ENCODE measurements around the gene HRH3.

The HRH3 gene

DNA sequence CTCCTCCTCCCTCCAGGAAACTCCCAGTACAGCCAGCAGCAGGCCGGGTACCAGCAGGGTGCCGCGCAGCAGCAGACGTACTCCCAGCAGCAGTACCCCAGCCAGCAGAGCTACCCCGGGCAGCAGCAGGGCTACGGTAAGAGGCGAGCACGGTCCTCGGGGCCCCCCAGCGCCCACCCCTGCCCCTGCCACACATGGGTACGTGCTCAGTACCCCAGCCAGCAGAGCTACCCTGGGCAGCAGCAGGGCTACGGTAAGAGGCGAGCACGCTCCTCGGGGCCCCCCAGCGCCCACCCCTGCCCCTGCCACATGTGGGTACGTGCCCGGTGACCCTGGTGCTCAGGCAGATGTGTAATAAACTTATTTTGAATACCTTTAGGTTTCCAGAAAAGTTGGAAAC, 47.4 kb downstream of the HRH3 start:
- Histone ChIP-seq H3K9me2 (replicated peaks; ENCODE audit: insufficient read depth, low read length) (no peaks in the 10 kb centered on the region), H3K36me3 (ENCODE audit: low read length) (no peaks in the 10 kb centered on the region), H3K27ac (ENCODE audit: low read depth, low read length) (no peak overlapping the region), H2AFZ (ENCODE audit: low read depth, low read length, severe bottlenecking) (no peak overlapping the region), H3K9ac (ENCODE audit: low read length) (no peak overlapping the region), H4K20me1 (ENCODE audit: low read depth, low read length) (no peaks in the 10 kb centered on the region), H3K4me3 (ENCODE audit: insufficient read depth, low read length, poor library complexity, severe bottlenecking) (no peak overlapping the region), H3K79me2 (ENCODE audit: insufficient read depth, low read length) (no peaks in the 10 kb centered on the region), H3K9me3 (ENCODE audit: insufficient read depth, low read length) (no peaks in the 10 kb centered on the region), H3K27me3 (ENCODE audit: low read length) (no peaks in the 10 kb centered on the region), H3K4me2 (ENCODE audit: low read depth, low read length, poor library complexity, severe bottlenecking) (no peak overlapping the region), H3F3A (ENCODE audit: insufficient read depth) (no peaks in the 10 kb centered on the region)
- TF ChIP-seq EZH2phosphoT487 (conservative IDR thresholded peaks at IDR 0.05; ENCODE audit: low read length) = no peak
- TF ChIP-seq, protein P1, sequence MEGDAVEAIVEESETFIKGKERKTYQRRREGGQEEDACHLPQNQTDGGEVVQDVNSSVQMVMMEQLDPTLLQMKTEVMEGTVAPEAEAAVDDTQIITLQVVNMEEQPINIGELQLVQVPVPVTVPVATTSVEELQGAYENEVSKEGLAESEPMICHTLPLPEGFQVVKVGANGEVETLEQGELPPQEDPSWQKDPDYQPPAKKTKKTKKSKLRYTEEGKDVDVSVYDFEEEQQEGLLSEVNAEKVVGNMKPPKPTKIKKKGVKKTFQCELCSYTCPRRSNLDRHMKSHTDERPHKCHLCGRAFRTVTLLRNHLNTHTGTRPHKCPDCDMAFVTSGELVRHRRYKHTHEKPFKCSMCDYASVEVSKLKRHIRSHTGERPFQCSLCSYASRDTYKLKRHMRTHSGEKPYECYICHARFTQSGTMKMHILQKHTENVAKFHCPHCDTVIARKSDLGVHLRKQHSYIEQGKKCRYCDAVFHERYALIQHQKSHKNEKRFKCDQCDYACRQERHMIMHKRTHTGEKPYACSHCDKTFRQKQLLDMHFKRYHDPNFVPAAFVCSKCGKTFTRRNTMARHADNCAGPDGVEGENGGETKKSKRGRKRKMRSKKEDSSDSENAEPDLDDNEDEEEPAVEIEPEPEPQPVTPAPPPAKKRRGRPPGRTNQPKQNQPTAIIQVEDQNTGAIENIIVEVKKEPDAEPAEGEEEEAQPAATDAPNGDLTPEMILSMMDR (IDR thresholded peaks at IDR 0.05; ENCODE audit: insufficient read depth, low read length, poor library complexity, severe bottlenecking) = no peak

DNA sequence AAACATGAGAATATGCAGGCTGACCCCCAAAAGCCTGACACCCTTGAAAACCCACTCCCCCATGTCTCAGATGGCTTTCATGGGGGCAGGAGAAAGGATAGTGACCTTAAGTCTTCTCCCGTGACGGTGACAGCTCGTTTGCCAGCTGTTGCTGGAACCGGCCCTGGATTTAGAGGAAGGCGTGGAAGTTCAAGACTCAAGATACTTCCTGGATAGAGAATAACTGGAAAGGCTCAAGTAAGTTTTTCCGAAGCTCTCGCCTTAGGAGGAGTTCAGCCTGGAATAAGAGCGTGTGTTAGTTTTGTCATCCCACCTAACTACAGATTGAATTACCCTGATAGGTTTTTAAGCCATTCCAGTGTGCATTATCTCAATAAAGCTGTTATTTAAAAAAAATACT, 48.8 kb downstream of the HRH3 start:
- H3K36me3 ChIP-seq (ENCODE audit: low read length) = no peaks in the 10 kb centered on the region

DNA sequence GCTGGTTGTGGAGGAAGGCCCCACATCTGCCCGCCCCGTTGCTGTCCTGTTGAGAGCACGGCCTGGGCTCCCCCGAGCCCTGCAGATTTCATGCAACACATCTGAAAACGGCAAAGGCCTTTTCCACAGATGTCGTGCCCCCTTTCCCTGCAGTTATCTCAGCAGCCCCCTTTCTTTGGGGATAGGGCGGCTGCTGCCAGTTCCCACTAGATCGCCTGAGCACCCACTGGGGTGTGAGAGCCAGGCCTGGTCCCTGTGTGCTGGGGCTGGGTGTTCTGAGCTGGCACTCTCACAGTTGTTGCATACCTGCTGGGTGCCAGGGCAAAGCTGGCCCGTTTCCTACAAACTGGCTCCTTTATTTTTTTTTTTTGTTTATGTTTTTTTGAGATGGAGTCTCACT, 49.5 kb downstream of the HRH3 start:
- Histone ChIP-seq H3K79me2 (ENCODE audit: insufficient read depth, low read length) (no peaks in the 10 kb centered on the region), H3K36me3 (ENCODE audit: low read length) (no peaks in the 10 kb centered on the region), H2AFZ (ENCODE audit: low read depth, low read length, severe bottlenecking) (no peak overlapping the region)

More for the DNA sequence above, 48.8 kb downstream of the HRH3 start:
- Histone ChIP-seq H3K4me2 (ENCODE audit: low read depth, low read length, poor library complexity, severe bottlenecking) (no peak overlapping the region), H3K27ac (ENCODE audit: low read depth, low read length) (no peak overlapping the region), H3K9ac (ENCODE audit: low read length) (no peak overlapping the region), H3F3A (ENCODE audit: insufficient read depth) (no peaks in the 10 kb centered on the region), H3K27me3 (ENCODE audit: low read length) (no peaks in the 10 kb centered on the region), H3K4me3 (ENCODE audit: insufficient read depth, low read length, poor library complexity, severe bottlenecking) (no peak overlapping the region), H3K9me3 (ENCODE audit: insufficient read depth, low read length) (no peaks in the 10 kb centered on the region), H3K9me2 (replicated peaks; ENCODE audit: insufficient read depth, low read length) (no peaks in the 10 kb centered on the region), H2AFZ (ENCODE audit: low read depth, low read length, severe bottlenecking) (no peak overlapping the region), H3K79me2 (ENCODE audit: insufficient read depth, low read length) (no peaks in the 10 kb centered on the region), H4K20me1 (ENCODE audit: low read depth, low read length) (no peaks in the 10 kb centered on the region)
- TF ChIP-seq, protein P1 (IDR thresholded peaks at IDR 0.05; ENCODE audit: insufficient read depth, low read length, poor library complexity, severe bottlenecking) = no peak
- TF ChIP-seq EZH2phosphoT487 (conservative IDR thresholded peaks at IDR 0.05; ENCODE audit: low read length) = no peak

More for the DNA sequence above, 49.5 kb downstream of the HRH3 start:
- no peak overlapping the region for H3K27ac ChIP-seq (ENCODE audit: low read depth, low read length)
- TF ChIP-seq, protein P1 (IDR thresholded peaks at IDR 0.05; ENCODE audit: insufficient read depth, low read length, poor library complexity, severe bottlenecking) = no peak
- TF ChIP-seq EZH2phosphoT487 (conservative IDR thresholded peaks at IDR 0.05; ENCODE audit: low read length) = no peak
- H3K9me3 ChIP-seq (ENCODE audit: insufficient read depth, low read length) = no peaks in the 10 kb centered on the region
- H3F3A ChIP-seq (ENCODE audit: insufficient read depth) = no peaks in the 10 kb centered on the region
- no peaks in the 10 kb centered on the region for H4K20me1 ChIP-seq (ENCODE audit: low read depth, low read length)
- no peaks in the 10 kb centered on the region for H3K9me2 ChIP-seq (replicated peaks; ENCODE audit: insufficient read depth, low read length)
- no peak overlapping the region for H3K4me2 ChIP-seq (ENCODE audit: low read depth, low read length, poor library complexity, severe bottlenecking)
- H3K4me3 ChIP-seq (ENCODE audit: insufficient read depth, low read length, poor library complexity, severe bottlenecking) = no peak overlapping the region
- H3K27me3 ChIP-seq (ENCODE audit: low read length) = no peaks in the 10 kb centered on the region
- H3K9ac ChIP-seq (ENCODE audit: low read length) = no peak overlapping the region

Measured in SU-DHL-6 (cell line).